ENCODE results near the gene LAMB3.

The LAMB3 gene

DNA sequence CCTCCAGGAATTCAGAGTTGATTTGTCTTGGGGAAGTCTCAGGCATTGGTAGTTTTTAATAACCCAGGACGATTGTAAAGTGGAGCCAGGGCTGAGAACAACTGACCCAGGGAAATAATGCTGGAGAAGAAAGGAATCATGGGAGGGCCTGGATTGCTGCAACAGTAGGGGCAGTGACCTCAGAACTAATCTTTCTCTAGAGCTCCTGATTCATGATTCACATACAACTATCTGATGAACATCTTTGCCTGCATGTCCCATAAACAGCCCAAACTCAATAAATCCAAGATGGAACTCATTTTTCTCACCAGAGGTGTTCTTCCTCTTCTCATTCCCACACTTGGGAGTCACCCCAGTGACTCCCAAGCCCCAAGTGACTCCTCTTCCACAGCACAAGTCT is 14.9 kb upstream of the LAMB3 start:
- H3K27ac ChIP-seq, result no peak overlapping the region
- DNase-seq (ENCODE audit: low read depth, low spot score), result no peak

DNA sequence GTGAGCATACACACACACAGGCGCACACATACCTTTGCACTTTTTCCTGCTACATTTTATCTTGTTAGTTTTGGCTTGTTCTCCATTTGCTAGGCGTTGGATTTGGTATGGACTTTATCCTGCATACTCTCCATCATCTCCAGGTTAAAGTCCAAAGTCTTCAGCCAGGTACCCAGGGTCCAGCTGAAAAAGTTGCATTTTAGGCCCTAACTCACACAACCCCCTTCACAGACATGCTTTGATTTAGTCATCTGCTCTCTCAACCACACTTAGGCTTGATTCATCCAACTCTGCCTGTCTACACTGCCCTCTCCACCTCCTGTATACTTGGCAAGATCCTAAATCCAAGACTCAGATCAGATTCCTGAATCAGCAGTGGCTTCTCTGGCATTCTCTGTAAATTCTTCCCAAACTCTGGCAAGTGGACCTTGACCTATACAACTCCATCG is 10.7 kb upstream of the LAMB3 start:
- no peak overlapping the region for H3K27ac ChIP-seq

DNA sequence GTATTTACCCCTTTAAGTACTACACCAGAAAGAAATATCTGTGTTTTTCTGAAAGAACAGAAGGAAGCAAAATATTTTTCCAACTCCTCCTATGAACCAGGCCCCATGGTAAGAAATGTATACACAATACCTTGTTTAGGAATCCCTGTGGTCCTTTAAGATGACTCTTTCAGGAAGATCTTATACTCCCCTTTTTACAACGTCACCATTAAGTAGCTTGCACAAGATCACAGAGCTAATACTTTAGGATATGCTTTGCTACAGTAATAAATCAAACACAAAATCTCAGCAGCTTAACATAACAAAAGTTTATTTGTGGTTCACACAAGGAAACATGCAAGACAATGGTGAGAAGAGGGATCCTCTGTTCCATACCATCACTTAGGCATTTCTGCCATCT is 8.8 kb upstream of the LAMB3 start:
- no peak overlapping the region for H3K27ac ChIP-seq
- DNase-seq (ENCODE audit: low read depth, low spot score), result no peak

More for the DNA sequence above, 10.7 kb upstream of the LAMB3 start:
- DNase-seq (ENCODE audit: low read depth, low spot score), result no peak

DNA sequence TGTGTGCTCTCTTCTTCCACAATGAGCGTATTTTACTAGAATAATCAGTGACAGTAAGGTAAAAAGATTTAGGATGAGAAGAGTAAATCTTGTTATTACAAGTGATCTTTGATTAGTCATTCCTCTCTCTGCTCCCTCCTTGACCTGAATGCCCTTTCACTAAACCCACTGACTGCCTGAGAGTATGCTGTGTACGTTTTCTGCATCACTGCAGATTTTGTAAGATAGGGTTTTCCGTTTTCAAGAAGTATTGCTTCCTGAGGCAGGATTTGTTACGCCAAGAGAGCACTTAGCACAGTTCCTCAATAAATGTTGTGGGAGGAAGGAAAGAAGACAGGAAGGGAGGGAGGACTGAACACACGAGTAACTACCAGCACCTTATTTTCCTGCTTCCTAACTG is 7.7 kb upstream of the LAMB3 start:
- peak overlapping the region; percentile 100 for H3K27ac ChIP-seq
- DNase-seq (ENCODE audit: low read depth, low spot score), result no peak

DNA sequence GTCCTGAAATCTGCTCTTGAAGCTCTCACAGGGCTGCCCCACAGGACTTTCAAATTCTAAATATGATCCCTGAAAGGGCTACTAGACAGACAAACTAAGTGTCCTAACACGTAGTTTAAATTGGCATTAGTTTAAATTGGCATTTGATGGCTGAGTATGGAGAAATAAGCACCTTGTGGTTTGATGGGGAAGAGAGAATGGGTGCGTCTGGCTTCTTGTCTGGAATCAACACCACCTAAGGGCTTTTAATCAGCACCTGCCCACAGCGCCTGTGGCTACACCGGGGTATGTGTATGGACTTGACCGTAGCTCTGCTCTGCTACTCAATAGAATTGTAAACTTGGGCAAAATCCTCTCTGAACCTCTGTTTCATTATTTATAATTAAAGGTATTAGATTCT is 5.7 kb upstream of the LAMB3 start:
- peak overlapping the region; percentile 100 for H3K27ac ChIP-seq

DNA sequence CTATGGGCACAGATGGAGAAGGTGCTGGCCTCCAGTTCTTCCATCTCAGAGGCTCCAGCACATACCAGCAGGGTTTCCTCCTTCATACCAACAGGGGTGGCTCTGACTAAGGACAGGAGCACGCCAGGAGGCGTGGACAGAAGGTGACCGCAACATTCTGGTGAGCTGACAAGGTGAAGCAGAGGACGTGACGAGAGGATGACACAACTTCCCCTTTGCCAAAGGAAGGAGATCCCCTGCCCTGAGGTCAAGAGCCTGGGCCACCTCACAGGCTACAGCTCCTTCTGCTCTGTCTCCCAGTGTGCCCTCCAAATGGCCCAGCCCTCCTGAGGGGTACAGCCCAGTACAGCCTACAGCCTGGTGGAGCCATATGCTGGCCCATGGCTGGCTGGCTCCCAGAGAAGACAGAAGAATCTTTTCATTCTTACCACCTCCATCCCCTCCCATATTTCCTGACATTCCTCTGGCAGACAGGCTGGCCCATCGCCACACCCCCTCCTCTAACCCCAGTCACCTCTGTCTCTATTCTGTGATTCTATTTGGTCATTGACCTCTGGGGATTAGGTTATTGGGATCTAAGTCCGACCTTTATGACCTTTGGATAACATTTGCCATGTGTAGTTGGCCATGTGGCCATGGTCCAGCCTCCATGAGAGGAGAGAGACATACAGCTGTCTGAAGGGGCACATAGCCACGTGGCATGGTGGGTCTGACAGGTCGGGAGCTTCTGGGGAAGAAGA is 5.1 kb upstream of the LAMB3 start:
- peak overlapping the region; percentile 100 for H3K27ac ChIP-seq

More for the DNA sequence above, 5.7 kb upstream of the LAMB3 start:
- peak; percentile 66 for DNase-seq (ENCODE audit: low read depth, low spot score)

DNA sequence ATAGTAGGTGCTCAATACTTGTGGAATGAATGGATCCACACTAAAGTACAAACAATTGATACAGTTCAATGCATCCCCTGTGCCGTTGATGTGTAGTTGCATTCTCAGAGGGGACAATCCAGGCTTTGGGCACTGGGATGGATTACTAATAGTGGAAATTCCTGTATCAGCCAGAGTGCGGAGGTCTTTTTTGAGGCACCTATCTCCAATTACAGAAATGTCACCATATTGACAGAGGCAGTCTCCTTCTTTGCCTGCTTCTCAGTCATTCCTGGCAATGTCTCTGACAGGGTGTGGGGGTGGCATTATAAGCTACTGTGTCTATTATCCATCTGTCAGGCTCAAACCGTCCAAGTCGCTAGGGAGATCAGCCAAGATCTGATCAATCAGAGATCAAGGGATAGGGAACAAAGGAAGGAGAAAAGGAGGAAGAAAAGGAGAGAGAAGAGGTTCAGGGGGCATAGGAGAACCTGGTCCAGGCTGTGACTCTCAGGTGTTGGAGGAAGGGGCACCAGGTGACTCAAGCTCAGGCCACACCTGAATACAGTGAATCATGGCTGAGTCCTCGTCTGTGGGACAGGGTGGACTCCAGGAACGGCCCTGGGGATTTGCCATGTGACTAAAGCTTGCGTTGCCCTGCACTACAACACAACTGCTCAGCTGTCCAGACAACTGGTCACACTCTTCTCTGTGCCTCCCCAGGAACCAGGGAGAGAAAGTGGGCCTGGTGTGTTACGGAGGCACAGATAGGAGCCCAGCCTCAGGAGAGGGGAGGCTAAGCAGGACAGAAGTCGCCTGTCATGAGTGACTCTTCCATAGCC is 3.4 kb upstream of the LAMB3 start:
- peak; percentile 95 for DNase-seq (ENCODE audit: low read depth, low spot score)
- H3K27ac ChIP-seq, result peak overlapping the region; percentile 100

More for the DNA sequence above, 5.1 kb upstream of the LAMB3 start:
- peak; percentile 92 for DNase-seq (ENCODE audit: low read depth, low spot score)

DNA sequence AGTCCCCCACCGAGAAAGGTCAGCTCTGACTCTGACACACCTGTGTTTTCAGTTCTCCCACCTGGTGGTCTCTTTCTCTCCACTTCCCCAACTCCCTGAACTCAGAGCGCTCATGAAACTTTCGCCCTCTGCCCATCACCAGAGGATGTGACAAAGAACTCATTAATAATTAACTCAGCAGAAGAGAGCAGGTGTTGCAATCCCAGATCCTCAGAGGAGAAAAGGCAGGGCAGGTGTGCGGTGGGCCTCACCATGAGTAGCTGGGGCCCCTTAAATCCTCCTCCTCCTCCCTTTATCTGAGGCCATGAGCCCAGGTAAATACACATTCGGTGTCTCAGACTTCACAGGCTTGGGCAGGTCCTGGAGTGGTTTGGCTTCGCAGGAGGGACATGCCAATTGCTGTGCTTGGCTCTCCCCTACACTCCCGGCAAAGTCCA is 1.7 kb upstream of the LAMB3 start:
- peak; percentile 68 for DNase-seq (ENCODE audit: low read depth, low spot score)
- peak overlapping the region; percentile 100 for H3K27ac ChIP-seq

DNA sequence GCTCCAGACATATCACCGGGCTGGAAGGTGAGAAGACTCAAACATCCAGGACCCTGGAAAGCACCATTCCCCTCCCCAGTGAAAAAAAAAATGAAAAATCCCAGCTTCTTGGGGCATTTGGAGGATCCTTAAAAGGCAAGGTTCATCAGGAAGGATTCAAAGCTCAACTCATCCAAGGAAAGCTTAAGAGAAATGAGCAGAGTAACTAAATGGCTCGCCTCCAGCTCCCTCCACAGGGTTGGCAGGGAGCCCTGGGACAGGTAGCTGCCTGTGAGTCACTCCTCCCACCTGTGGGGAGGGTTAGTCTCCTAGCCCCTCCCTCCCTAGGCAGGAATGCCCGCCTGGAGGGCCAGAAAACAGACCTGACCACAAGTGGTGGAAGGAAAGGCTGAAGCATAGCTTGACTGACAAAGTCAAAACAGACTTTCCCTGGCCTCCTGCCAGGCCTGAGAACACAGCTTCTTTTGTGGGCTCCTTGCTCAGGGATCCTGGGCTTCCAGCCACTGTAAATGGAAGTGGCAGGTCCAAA is 712 bp upstream of the LAMB3 start:
- H3K27ac ChIP-seq, result peak overlapping the region; percentile 100
- peak; percentile 99 for DNase-seq (ENCODE audit: low read depth, low spot score)

DNA sequence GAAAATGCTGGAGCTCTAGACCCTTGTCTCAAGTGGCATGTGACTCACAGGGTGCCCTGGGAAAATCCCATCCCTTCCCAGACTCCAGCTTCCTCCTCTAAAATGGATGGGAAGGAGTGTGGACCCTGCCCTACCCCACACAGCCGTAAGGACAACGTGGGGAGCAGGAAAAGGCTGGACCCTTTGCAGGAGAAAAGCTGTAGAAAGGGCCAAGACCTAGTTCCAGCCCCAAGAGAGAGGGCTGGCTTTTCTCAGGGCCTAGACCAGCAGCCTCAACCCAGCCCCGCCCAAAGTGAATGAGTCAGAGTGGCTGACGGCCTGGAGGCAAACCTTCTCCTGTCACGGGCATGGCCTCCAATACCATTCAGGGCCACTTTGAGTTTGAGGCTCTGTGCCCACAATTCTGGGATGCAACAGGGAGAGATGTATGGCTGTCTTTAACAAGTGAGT is 1.1 kb downstream of the LAMB3 start:
- DNase-seq (ENCODE audit: low read depth, low spot score), result no peak
- H3K27ac ChIP-seq, result peak overlapping the region; percentile 100

DNA sequence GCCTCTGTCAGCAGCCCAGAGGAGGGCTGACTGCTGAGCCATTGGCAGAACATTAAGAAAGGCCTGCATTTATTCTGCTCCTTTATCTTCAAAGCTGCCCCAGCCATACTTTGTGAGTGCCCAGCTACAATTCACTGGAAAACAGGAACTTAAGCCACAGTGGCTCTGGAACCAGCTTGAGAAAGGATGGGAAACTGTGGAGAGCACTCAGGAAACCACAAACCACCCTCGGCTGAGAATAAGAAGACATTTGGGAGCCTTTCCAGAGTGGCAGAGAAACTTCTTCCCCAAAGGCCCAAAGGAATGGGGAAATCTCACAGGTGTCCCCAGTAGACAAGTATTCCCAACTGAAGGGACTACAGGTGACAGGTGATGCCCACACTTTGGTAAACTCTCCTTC is 1.8 kb downstream of the LAMB3 start:
- H3K27ac ChIP-seq, result peak overlapping the region; percentile 100
- no peak for DNase-seq (ENCODE audit: low read depth, low spot score)

DNA sequence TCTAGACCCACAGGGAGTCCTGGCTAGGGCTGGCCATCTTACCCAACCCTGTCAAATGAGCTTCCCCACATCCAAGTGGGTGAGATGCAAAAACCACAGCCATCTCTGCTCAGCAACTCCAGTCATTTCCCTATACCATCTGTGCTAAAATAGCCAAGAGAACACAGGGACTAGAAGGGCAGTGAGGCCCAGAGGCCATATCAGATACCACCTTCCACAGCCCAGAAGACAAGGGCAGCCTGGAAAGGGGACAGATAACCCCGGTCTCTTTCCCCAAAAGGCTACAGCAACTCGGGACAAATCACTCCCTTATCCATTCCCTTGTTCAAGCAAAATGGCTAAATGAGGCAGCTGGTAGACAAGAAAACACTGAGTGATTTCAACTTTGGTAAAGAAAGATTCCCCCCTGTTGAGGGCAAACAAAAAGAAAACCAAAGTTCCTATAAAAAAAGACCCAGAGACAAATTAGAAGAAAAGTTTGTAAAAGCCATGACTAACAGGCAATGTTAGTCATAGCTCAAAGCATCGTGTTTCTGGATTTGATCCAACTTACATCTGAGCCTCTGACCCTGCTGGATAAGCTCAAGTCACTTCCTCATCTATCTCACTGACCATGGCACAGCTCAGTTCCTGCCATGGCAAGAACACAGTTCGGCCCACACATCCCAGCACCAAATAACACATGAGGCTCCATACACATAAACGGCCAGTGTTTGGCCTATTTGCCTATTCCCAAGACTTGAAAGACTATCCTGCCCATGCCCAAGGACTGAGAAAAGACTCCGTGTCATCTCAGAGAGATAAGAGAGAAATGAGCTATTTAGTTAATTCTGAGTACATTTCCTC is 3.1 kb downstream of the LAMB3 start:
- H3K27ac ChIP-seq, result peak overlapping the region; percentile 100
- peak; percentile 68 for DNase-seq (ENCODE audit: low read depth, low spot score)

DNA sequence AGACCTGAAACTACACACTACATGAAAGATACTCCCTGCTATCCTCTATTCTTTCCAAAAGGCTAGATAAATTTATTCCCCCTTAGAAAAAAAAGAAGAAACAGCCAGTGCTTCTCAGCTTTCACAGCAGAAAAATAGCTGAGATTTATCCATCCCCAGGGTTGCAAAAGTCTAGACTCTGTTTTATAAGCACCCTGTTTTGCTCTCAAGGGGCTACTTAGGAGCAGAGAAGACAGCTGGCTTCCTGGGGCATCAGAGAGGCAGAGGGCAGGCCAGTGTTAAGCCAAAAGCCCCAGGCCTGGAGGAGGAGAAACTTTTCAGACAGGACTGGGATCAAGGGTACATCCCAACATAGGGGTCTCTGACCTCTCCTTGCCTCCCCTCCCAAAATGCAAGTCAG is 3.9 kb downstream of the LAMB3 start:
- no peak for DNase-seq (ENCODE audit: low read depth, low spot score)
- H3K27ac ChIP-seq, result peak overlapping the region; percentile 100

DNA sequence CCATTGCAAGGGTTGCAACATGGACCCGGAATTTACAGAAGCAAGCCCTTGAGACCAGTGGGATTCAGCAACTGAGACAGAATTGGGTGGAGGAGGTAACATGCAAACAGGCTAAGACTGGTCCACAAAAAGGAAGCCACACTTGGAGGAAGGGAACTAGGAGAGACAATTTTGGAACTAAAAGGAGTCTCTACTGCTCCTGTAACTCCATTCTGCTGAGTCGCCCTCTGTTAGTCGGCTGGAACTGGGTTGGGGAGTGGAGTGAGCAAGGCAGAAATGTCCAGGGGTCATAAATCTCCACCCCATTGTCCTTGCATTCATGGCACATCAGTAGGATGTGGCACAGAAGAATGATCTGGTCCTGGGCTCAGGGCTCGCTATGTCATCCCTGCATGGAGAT is 5.1 kb downstream of the LAMB3 start:
- DNase-seq (ENCODE audit: low read depth, low spot score), result no peak

DNA sequence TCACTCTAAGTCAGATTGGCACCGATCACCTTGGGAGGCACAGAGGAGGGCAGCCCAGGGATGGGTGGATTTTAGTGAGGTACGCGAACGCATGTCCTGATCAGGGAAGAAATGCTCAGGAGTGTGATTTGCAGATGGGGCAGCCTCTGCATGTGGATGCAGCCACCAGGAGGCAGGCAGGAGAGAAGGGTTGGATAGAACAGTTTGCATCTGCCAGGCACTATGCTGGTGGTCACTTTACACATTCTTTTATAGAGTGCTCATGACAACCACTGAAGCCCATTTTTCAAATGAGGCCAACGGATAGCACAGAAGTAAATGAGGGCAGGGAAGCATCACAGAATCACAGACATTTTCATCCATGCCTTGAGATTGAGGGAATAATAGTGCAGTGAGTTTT is 5.7 kb downstream of the LAMB3 start:
- H3K27ac ChIP-seq, result peak overlapping the region; percentile 100
- DNase-seq (ENCODE audit: low read depth, low spot score), result no peak

More for the DNA sequence above, 5.1 kb downstream of the LAMB3 start:
- H3K27ac ChIP-seq, result peak overlapping the region; percentile 100

DNA sequence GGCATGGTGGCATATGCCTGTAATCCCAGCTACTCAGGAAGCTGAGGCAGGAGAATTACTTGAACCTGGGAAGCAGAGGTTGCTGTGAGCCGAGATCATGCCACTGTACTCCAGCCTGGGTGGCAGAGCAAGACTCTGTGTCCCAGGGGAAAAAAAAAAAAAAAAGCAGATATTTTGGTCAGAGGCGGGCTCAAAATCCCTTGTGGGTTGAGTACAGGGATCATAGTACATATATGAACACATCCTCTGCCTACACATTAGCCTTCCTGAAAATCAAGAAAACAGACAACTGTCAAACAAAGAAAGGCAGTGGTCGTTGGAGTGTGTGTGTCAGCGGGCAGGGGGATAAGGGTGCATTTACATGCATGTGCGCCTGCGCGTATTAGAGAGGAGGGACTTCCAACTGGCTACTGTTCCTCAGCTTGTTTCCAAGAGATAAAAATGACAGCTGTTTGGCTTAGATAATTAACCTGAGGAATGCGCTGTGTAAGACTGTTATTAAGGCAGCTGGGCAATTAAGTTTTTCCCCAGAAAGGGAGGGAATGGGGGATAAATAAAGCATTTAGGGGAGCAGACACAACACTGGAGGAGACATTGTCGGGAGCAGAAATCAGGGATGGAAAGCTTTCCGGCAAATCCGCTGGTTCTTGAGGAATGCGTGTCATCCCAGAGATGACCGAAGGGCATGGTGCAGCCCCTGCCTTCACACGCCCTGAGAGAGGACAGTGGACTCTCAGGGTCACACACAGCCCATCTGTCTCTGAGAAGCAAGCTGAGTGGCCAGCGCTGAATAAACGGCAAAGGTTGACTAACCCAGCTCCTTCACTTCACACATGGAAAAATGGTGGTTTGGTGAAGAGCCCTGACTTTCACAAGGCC is 6.4 kb downstream of the LAMB3 start:
- H3K27ac ChIP-seq, result peak overlapping the region; percentile 100
- DNase-seq (ENCODE audit: low read depth, low spot score), result no peak

DNA sequence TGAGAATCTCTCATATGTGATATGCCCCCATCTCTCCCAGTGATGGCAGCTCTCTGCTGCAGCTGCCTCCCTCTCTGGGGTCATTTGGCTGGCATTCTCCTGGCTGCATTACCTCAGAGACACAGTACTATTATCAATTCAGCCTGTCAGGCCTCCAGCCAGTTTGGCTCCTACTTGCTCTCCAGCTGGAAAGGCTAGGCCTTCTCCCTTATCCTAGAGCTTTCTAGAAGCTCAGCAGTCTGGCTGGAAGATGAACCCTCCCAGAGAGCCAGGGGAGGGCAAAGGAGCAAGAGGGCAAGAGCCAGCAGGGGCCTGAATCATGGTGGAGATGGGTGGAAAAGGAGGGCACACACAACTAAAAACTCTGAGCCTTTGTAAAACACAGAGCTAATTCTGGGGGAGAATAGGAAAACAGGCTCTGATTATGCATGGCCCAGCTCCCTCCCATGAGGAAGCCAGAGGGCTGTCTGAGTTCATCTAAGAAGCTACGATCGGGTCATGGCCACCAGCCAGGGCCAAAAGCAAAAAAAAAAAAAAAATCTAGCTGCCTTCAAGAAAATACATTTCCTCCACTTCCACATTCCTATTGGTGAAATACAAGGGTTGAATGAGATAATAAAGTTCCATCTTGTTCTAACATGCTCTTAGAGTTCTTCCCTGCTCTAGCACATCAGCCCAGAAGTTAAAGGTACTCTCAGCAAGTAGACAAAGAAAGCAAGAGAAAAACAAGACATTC is 8.8 kb downstream of the LAMB3 start:
- DNase-seq (ENCODE audit: low read depth, low spot score), result no peak
- H3K27ac ChIP-seq, result peak overlapping the region; percentile 100

DNA sequence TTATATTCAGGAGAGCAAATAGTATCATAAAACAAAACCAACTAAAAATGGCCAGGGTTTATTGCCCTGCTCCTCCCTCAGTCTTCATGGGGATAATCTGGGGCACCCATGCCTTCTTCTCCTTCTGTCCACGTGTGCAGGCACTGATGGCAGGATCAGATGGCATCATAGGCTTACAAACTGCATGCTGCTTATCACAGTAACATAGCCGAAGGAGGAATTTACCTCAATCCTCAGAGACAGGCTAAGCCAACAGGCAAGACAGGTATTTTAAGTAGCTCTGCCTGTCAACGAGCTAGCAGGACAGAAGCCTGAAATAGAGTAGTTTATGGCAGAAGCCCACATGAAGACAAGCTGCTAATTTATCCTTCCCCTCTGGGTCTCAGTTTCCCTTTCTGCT is 9.4 kb downstream of the LAMB3 start:
- no peak for DNase-seq (ENCODE audit: low read depth, low spot score)

DNA sequence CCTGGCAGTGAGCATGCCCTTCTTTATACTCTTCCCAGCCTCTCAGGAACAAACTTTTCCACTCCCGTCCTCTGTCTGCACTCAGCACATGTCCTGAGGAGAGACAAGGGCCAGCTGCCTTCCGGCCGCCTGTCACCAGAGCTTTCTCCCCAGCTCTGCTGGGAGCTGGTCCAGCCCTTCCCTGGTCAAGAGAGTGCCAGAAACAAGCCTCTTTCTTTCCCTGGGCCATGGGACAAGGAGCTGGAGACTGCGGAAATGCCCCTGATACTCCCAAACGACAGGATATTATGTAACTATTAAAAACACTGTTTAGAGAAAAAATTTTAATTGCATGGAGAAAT is 10.4 kb downstream of the LAMB3 start:
- peak overlapping the region; percentile 100 for H3K27ac ChIP-seq
- DNase-seq (ENCODE audit: low read depth, low spot score), result no peak

More for the DNA sequence above, 9.4 kb downstream of the LAMB3 start:
- H3K27ac ChIP-seq, result peak overlapping the region; percentile 100

Measured in epithelial cell of prostate (primary cell).